ENCODE data around the gene DOCK2. TPM values are rescaled to one million over a fixed set of nuclear protein-coding genes. Genes with fewer than 3 reads are reported as not detected.
A peak's percentile ranks its signal among the peaks of the same experiment; 100 is the strongest.

DOCK2 gene
- total RNA-seq, 1 experiment from 2014 or later, result 4.6 TPM

GRCh38 chr5:170109059-170110031 lies 472.3 kb downstream of the DOCK2 start:
- no peak for TF ChIP-seq IRF2 (CRISPR knock-in tag; IDR thresholded peaks at IDR 0.05; ENCODE audit: borderline replicate concordance, low read depth)
- TF ChIP-seq SP1 (CRISPR knock-in tag; conservative IDR thresholded peaks at IDR 0.05), result no peak
- no peak for TF ChIP-seq GABPB1 (CRISPR knock-in tag; IDR thresholded peaks at IDR 0.05)
- TF ChIP-seq ZNF512 (CRISPR knock-in tag; IDR thresholded peaks at IDR 0.05; ENCODE audit: borderline replicate concordance), result no peak
- peak; percentile 90 for TF ChIP-seq ZNF423 (CRISPR knock-in tag; IDR thresholded peaks at IDR 0.05)
- no peak for TF ChIP-seq ZBTB43 (CRISPR knock-in tag; IDR thresholded peaks at IDR 0.05)
- ChIA-PET CTCF (interaction anchor here (0.8 to 1.7 kb wide), 3 partner anchors 8 to 75 kb away, joined by 3 to 7 read pairs (median 5); no protein-coding TSS in a partner anchor), POLR2A (interaction anchor here (1.3 kb wide), 1 partner anchor 75 kb away, joined by 3 read pairs; no protein-coding TSS in a partner anchor)
- Mint-ChIP-seq H3K4me1 (peaks cover 39% of the 10 kb centered on the region), H3K27ac (no peak overlapping the region), H3K4me3 (no peak overlapping the region), H3K9me3 (peaks cover under 1% of the 10 kb centered on the region; the same call in 1 of the 2 replicates), H3K36me3 (no peaks in the 10 kb centered on the region), H3K27me3 (ENCODE audit: low read depth) (peaks cover 50% of the 10 kb centered on the region)
- DNase-seq (ENCODE audit: low spot score), result no peak
- ATAC-seq, result no peak

- Mint-ChIP-seq H3K36me3 (peaks cover 11% of the 10 kb centered on the region), H3K4me1 (peaks cover 39% of the 10 kb centered on the region), H3K4me3 (no peak overlapping the region), H3K27me3 (ENCODE audit: low read depth) (peaks cover 49% of the 10 kb centered on the region), H3K9me3 (peaks cover 12% of the 10 kb centered on the region), H3K27ac (no peak overlapping the region)
- ATAC-seq (no peak), DNase-seq (ENCODE audit: low spot score) (no peak)
- POLR2A ChIA-PET, result interaction anchor here (1.3 kb wide), 1 partner anchor 74 kb away, joined by 3 read pairs; no protein-coding TSS in a partner anchor
- CTCF ChIA-PET, result interaction anchor here (1.1 kb wide), 2 partner anchors 12 to 106 kb away, joined by 3 to 4 read pairs; no protein-coding TSS in a partner anchor
- TF ChIP-seq HMGXB4 (CRISPR knock-in tag; IDR thresholded peaks at IDR 0.05) (no peak), CTCF (IDR thresholded peaks at IDR 0.05) (no peak), ZNF671 (CRISPR knock-in tag; IDR thresholded peaks at IDR 0.05) (no peak), ZNF416 (CRISPR knock-in tag; IDR thresholded peaks at IDR 0.05) (no peak), MAX (CRISPR knock-in tag; IDR thresholded peaks at IDR 0.05) (no peak), ZNF219 (CRISPR knock-in tag; IDR thresholded peaks at IDR 0.05; ENCODE audit: borderline replicate concordance) (no peak), NR3C1 (CRISPR knock-in tag; conservative IDR thresholded peaks at IDR 0.05; ENCODE audit: low read depth) (no peak), SMAD4 (CRISPR knock-in tag; IDR thresholded peaks at IDR 0.05) (no peak), OVOL2 (CRISPR knock-in tag; IDR thresholded peaks at IDR 0.05; ENCODE audit: borderline replicate concordance) (no peak), E2F5 (CRISPR knock-in tag; IDR thresholded peaks at IDR 0.05) (no peak), ERG (CRISPR knock-in tag; IDR thresholded peaks at IDR 0.05) (no peak)
Measured at GRCh38 chr5:170110403-170111087, 473.5 kb downstream of the DOCK2 start.

Data from WTC11 (cell line).